KMS-11 (cell line): ENCODE data around the gene CDK13.

Experiments
- H2AFZ ChIP-seq: fragments of 200-600 bp; sonication (generic); 2 replicates; pipeline ENCODE4 v1.6.1; 2016; ENCODE audit warnings: antibody characterized with exemption, mixed run types, low read depth
- H3K27ac ChIP-seq: fragments of 200-600 bp; sonication (generic); 2 replicates; pipeline ENCODE4 v1.6.1; 2016; ENCODE audit warnings: mild to moderate bottlenecking, mixed run types
- H3K27me3 ChIP-seq: fragments of 200-600 bp; sonication (generic); 2 replicates; pipeline ENCODE4 v1.6.1; 2017; ENCODE audit warnings: mild to moderate bottlenecking, low read depth, mixed run types, moderate library complexity; ENCODE audit not compliant: insufficient read depth
- H3K36me3 ChIP-seq: fragments of 200-600 bp; sonication (generic); 2 replicates; pipeline ENCODE4 v1.6.1; 2017; ENCODE audit warnings: mild to moderate bottlenecking, mixed run types; ENCODE audit not compliant: insufficient read depth
- H3K4me1 ChIP-seq: fragments of 200-600 bp; sonication (generic); 2 replicates; pipeline ENCODE4 v1.6.1; 2016; ENCODE audit warnings: mild to moderate bottlenecking, low read depth, mixed run types; ENCODE audit not compliant: poor library complexity, severe bottlenecking
- H3K4me2 ChIP-seq: fragments of 200-600 bp; sonication (generic); 2 replicates; pipeline ENCODE4 v1.7.0; 2016; ENCODE audit warnings: mild to moderate bottlenecking, mixed run types
- H3K4me3 ChIP-seq: fragments of 200-600 bp; sonication (generic); IDR thresholded peaks from 2 replicates; pipeline ENCODE4 v1.6.1; 2017; ENCODE audit warnings: low read depth, low read length, mixed read lengths; ENCODE audit not compliant: insufficient read depth
- H3K79me2 ChIP-seq: fragments of 200-600 bp; sonication (generic); 2 replicates; pipeline ENCODE4 v1.6.1; 2016; ENCODE audit warnings: low read depth, mixed run types; ENCODE audit not compliant: insufficient read depth
- H3K9ac ChIP-seq: fragments of 200-600 bp; sonication (generic); 2 replicates; pipeline ENCODE4 v1.6.1; 2016; ENCODE audit warnings: mild to moderate bottlenecking, mixed run types
- H4K20me1 ChIP-seq: fragments of 200-600 bp; sonication (generic); 2 replicates; pipeline ENCODE4 v1.6.1; 2016; ENCODE audit warnings: mild to moderate bottlenecking, mixed run types; ENCODE audit not compliant: insufficient read depth
- CTCF ChIP-seq: fragments of 200-600 bp; sonication (generic); conservative IDR thresholded peaks from 2 replicates; pipeline ENCODE4 v1.6.1; 2017; ENCODE audit warnings: low read depth, mild to moderate bottlenecking, antibody characterized with exemption, low read length, moderate library complexity, mixed read lengths

The CDK13 gene

DNA sequence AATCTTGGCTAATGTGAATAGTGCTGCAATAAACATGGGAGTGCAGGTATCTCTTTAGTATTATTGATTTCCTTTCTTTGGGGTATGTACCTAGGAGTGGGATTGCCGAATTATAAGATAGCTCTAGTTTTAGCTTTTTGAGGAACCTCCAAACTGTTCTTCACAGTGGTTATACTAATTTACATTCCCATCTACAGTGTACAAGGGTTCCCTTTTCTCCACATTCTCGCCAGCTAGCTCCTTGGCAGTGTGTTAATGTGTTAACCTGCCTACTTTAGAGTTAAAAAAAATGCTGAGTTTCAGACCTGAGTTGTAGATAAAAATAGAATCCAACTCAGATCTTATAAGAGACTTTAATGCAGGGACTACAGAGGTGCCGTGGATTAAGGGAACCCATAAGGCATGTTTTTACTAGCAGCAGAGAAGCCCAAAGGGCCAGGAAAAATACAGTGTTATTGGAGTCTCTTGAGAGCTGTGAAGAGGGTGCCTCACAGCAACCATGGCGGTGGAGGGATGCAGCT is 35.4 kb downstream of the CDK13 start:
- Histone ChIP-seq H3K79me2 (peaks cover 42% of the 10 kb centered on the region), H3K9ac (no peak overlapping the region), H4K20me1 (peaks cover 14% of the 10 kb centered on the region; the same call in 1 of the 2 replicates), H3K36me3 (no peaks in the 10 kb centered on the region), H3K4me1 (peaks cover 10% of the 10 kb centered on the region), H3K4me2 (no peak overlapping the region), H2AFZ (no peak overlapping the region), H3K27ac (no peak overlapping the region), H3K4me3 (no peak overlapping the region), H3K27me3 (no peaks in the 10 kb centered on the region)
- TF ChIP-seq CTCF, result no peak

DNA sequence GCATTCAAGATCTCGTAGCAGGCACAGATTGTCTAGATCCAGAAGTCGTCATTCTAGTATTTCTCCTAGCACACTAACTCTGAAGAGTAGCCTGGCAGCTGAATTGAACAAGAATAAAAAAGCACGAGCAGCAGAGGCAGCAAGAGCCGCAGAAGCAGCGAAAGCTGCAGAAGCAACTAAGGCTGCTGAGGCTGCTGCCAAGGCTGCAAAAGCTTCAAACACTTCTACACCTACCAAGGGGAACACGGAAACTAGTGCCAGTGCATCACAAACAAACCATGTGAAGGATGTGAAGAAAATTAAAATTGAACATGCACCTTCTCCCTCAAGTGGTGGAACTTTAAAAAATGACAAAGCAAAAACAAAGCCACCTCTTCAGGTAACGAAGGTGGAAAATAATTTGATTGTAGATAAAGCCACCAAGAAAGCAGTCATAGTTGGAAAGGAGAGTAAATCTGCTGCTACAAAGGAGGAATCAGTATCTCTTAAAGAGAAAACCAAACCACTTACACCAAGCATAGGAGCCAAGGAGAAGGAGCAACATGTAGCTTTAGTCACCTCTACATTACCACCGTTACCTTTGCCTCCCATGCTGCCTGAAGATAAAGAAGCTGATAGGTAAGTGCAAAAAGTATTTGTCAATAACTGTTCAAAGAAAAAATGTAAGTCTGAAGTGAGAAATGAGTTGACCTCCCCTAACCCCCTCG is 37.7 kb downstream of the CDK13 start:
- Histone ChIP-seq H3K79me2 (peaks cover 36% of the 10 kb centered on the region), H3K27me3 (no peaks in the 10 kb centered on the region), H3K27ac (no peak overlapping the region), H3K4me3 (no peak overlapping the region), H3K9ac (no peak overlapping the region), H3K4me2 (no peak overlapping the region), H3K4me1 (peaks cover 10% of the 10 kb centered on the region), H4K20me1 (peaks cover 14% of the 10 kb centered on the region; the same call in 1 of the 2 replicates), H3K36me3 (no peaks in the 10 kb centered on the region), H2AFZ (no peak overlapping the region)
- no peak for TF ChIP-seq CTCF

DNA sequence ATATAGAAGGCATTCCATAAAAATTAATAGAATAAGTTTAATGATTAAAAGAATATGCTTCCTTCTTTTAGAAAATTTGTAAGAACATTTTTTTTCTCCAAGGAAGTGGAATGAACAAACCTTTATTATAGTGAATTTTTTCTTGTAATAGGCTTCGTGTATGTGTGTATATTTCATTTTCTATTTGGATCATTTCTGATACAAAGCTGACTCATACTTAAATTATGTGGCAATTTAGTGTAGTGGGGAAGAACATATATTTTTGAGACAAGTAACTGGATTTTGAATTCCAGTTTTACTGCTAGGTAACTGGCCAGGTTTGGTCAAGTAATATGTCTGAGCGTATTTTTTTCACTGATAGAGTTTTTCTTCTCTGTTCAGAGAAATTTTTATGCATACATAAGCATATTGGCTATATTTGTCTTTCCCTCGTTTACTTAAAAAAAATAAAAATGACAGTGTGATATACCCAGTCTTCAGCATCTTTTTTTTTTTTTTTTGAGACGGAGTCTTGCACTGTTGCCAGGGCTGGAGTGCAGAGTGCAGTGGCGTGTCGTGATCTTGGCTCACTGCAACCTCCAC is 50.8 kb downstream of the CDK13 start:
- H3K4me1 ChIP-seq, result no peaks in the 10 kb centered on the region
- no peaks in the 10 kb centered on the region for H3K36me3 ChIP-seq
- no peak overlapping the region for H3K4me3 ChIP-seq
- no peak overlapping the region for H3K27ac ChIP-seq
- no peak overlapping the region for H3K9ac ChIP-seq
- no peak overlapping the region for H3K4me2 ChIP-seq
- no peaks in the 10 kb centered on the region for H3K27me3 ChIP-seq
- H3K79me2 ChIP-seq, result peaks cover 10% of the 10 kb centered on the region; the same call in 1 of the 2 replicates
- no peaks in the 10 kb centered on the region for H4K20me1 ChIP-seq
- no peak overlapping the region for H2AFZ ChIP-seq
- TF ChIP-seq CTCF, result no peak

- no peaks in the 10 kb centered on the region for H3K36me3 ChIP-seq
- H3K4me2 ChIP-seq, result no peak overlapping the region
- no peak for TF ChIP-seq CTCF
- no peak overlapping the region for H3K27ac ChIP-seq
- no peaks in the 10 kb centered on the region for H3K27me3 ChIP-seq
- H3K4me3 ChIP-seq, result no peak overlapping the region
- no peak overlapping the region for H2AFZ ChIP-seq
- no peaks in the 10 kb centered on the region for H4K20me1 ChIP-seq
- H3K9ac ChIP-seq, result no peak overlapping the region
- peaks cover 1% of the 10 kb centered on the region; the same call in 1 of the 2 replicates for H3K79me2 ChIP-seq
- no peaks in the 10 kb centered on the region for H3K4me1 ChIP-seq
These were observed 51.6 kb downstream of the CDK13 start for GRCh38 chr7:40001649-40002048.
